NK-92 treated with Interleukin-12 subunit alpha and Interleukin-12 subunit beta, amount 100 ng/mL, for 24 hours (cell line): ENCODE measurements around the gene PSME2.
A peak's percentile ranks its signal among the peaks of the same experiment; 100 is the strongest.

Experiments
- DNase-seq: peaks from one replicate; lab custom pipeline; 2025; lab: John Stamatoyannopoulos, UW

PSME2 gene

GRCh38 chr14:24151404-24152080, 5.1 kb upstream of the PSME2 start:
- DNase-seq, result no peak

- no peak for DNase-seq
Observed at GRCh38 chr14:24150993-24151392, 4.6 kb upstream of the PSME2 start.

GRCh38 chr14:24150567-24150966, 4.2 kb upstream of the PSME2 start:
- DNase-seq, result no peak

GRCh38 chr14:24150061-24150460, 3.7 kb upstream of the PSME2 start:
- DNase-seq, result no peak

DNA sequence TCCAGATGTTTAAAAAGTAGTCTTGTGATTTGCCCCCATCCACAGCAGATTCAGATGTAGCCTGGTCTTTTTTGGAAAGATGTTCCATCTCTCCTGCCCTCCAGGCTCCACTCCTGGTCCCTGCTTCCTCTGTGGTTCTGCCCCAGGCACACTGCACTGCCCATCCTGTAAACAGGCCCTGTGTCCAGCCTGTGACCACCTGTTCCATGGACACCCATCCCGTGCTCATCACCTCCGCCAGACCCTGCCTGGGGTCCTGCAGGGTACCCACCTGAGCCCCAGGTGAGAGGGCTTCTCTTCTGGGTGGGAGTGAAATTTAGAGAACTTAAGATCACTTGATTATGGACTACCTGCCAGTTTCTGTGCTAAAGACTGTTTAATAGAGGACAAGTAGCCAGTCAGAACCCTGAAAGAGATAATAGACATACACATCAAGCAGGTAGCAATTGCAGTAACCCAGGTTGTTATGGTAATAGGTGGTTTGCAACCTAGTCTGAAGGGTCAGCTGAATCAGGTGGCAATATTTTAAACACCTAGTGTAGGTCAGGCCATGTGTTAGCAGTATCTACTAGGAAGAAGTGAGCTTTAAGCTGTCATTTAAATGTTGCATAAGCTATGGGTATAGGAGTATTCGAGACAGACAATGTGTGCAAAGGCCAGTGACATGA, 3.0 kb upstream of the PSME2 start:
- DNase-seq, result no peak

DNA sequence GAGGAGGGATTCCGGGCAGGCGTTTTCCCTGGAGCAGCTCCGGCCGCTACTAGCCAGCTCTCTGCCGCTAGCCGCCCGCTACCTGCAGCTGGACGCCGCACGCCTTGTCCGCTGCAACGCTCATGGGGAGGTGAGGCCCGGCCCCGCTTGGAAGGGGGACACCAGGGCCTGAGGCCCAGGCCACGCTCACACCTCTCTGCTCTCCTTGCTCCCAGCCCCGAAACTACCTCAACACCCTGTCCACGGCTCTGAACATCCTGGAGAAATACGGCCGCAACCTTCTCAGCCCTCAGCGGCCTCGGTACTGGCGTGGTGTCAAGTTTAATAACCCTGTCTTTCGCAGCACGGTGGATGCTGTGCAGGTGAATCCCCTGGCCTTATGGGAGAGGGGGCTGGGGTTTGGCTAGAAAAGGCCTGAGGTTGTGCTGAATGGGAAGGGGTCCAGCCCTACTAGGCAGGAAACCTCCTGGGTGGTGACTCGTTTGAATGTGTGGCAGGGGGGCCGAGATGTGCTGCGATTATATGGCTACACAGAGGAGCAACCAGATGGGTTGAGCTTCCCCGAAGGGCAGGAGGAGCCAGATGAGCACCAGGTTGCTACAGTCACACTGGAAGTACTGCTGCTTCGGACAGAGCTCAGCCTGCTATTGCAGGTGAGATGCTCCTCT, 1.5 kb upstream of the PSME2 start:
- DNase-seq, result no peak

DNA sequence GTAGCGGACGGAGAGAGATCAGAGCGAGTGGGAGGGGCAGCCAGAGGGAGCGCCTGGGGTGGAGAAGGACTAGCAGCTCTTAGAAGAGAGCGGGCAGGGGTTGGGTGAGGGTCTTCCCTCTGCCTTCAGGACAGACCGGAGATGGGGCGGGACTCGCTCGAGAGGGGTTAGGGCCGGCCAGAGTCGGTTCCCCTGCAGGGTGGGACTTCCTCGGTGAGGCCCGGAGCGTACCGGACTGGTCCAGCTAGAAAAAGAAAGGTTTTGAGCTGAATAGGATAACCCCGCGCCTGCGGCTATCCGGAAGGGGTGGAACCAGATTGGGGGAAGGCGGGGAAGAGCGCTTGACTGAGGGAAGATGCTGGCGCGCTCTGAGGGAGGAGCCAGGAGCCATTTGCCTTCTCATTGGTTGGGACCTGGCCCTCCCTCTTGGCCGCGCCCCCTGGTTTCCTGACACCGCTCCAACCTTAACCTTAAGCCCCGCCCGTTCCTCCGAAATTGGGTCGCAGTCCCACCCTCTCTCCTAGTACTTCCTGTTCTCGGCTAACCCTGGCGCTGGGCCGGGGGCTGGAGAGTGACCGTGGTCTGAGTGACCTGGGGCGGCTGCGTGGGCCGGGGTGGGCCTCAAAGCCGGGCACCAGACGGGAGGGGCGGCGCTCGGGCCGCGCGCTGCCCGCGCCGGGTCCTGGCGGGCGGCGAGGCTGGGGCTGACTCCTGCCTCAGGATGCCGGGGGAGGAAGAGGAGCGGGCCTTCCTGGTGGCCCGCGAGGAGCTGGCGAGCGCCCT, 759 bp upstream of the PSME2 start, which contains the start of gene RNF31:
RNF31 (plus strand) TSS at position 521 of the 783 bp plus-strand sequence; CDS start at position 722, 201 bp downstream.
- DNase-seq, result peak; percentile 97

- DNase-seq, result no peak
Observed at GRCh38 chr14:24145690-24146452, 539 bp downstream of the PSME2 start.

- DNase-seq, result no peak
Observed at GRCh38 chr14:24145219-24145618, 1.2 kb downstream of the PSME2 start.

- DNase-seq, result no peak
Observed at GRCh38 chr14:24144451-24144850, 2.0 kb downstream of the PSME2 start.

DNA sequence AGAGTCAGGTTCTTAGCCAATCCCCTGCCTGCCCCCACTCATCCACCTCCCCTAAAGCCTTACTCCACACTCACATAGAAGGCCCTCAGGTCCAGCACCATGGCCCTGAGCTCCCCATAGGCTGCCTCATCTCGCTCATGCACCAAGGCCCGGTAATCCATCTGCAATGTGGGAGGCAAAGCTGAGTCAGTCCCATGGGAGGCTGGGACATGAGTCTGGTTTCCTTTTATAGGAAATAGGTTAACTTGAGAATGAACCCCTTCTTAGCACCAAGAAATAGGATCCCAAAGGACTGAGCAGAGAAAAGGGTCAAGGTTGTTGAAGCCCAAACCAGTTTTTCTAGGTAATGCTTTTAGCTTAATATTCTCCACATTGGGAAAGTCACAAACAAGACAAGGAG, 2.9 kb downstream of the PSME2 start:
- no peak for DNase-seq

DNA sequence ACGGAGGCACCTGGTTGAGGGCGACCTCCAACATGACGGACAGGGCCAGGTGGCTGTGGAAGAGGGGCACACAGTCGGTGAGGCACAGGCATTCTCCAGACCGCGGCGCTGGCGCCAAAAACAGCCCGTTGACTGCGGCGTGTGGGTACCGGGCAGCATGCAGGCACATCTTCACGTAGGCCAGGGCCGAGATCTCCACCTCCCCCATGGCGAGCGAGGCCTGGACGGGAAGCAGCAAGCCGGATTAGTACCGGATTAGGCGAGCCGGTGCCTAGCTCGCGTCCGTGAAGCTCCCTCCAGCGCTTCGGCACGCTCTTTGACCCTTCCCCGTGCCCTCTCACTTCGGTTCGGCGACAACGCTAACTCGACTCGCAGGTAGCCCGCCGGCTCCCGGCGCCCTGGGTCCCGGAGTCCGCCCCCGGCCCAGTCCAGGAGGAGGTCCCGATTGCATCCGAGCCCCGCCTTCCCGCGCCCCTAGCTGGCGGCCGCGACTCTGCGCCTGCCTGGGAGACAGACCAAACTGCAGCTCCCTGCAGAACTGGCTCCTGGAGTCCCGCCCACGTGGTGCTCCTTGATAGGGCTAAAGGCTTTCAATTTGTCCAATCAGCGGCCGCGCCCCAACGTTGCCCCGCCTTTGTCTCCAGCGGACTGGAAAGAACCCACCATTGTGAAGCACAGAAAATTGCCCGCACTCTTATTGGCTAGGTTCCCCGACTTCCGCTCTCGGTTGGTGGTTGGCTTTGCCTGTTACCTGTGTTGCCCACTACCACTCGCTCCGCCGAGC, 5.1 kb downstream of the PSME2 start, which contains the start of gene EMC9:
EMC9 (minus strand) TSS at position 495 of the 784 bp plus-strand sequence; CDS start at position 208, 287 bp downstream.
- peak; percentile 99 for DNase-seq

DNA sequence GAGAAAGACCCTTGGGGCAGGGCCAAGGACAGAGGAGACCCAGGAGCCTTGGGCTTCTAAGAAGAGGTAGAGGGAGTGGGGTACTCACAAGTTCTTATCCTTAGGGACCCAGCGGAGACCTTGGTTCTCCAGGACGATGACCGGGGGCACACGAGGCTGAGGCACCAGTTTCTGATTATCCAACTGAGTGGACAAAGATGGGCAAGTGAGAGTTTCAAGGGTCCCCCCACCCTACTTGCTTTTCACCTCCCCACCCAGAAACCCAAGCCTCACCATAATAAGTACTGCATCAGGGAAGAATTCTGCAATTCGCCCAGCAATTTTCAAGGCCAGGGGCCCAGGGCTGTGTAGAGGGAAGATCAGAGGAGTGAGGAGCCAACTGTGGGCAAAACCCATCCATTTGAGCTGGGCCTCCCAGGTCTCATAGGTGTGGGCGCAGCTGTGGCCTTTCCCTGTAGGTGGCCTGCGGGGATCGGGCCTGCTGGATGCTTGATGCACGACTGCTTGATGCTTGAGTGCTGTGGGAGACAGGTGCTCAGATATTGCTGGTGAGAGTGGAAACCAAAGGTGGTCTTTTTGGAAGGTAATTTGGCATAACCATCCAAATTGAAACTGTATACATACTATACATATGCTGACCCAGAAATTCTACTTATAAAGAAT, 7.0 kb downstream of the PSME2 start:
- DNase-seq, result no peak

GRCh38 chr14:24138396-24139271, 7.8 kb downstream of the PSME2 start:
- DNase-seq, result no peak

GRCh38 chr14:24137529-24138395, 8.6 kb downstream of the PSME2 start:
- no peak for DNase-seq

DNA sequence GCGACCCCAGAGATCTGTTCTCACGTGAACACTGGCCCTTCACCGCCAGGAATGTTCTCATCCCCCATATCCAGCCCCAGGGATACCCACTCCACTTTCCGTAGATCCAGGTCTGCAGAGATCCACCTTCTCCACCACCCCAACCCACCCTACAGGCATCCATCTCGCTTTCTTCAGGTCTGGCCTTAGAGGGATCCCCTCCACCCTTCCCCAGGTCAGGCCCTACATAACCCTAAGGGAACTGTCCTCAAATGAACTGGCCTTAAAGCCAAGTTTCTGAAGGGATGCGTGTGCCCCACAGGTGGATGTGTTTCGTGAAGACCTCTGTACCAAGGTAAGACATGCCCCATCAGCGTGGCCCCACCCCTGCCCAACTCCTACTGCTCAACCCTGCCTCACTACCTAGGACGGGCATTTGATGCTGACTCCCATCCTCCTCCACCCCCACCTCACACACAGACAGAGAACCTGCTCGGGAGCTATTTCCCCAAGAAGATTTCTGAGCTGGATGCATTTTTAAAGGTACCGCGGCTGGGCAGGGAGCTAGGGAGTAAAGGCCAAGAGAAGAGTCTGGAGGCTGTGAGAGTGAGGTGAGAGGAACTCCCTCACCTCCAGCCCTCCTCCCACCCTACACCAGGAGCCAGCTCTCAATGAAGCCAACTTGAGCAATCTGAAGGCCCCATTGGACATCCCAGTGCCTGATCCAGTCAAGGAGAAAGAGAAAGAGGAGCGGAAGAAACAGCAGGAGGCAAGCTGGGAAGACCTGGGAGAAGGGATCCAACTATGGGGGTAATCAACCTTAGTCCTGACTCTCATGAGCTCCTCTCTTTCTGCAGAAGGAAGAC, 9.5 kb downstream of the PSME2 start:
- no peak for DNase-seq
